ENCODE data around the gene TDRD12.
"Not testable (repeated sequence)": the region's sequence is repeated elsewhere in the genome, so short reads cannot be mapped to it uniquely, and the experiment has no call there.

TDRD12 gene

DNA sequence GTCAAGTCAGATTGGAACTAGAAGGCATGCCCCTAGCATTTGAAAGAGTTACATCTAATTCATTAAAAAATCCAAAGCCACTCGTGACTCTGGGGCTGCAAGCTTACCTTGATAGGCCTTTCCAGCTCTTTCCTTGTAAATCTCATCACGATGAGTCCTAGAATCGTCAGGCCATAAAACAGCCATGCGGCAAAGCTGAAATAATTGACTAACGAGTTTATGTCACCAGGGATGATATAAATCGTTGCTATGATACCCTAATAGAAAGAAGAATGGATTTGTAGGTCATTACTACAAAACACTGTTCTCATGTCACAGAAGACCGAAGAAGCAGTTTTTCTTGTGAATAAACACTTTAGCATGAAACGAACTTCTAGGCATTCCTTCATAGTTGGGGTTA, 122.5 kb downstream of the TDRD12 start:
- no peak for DNase-seq

DNA sequence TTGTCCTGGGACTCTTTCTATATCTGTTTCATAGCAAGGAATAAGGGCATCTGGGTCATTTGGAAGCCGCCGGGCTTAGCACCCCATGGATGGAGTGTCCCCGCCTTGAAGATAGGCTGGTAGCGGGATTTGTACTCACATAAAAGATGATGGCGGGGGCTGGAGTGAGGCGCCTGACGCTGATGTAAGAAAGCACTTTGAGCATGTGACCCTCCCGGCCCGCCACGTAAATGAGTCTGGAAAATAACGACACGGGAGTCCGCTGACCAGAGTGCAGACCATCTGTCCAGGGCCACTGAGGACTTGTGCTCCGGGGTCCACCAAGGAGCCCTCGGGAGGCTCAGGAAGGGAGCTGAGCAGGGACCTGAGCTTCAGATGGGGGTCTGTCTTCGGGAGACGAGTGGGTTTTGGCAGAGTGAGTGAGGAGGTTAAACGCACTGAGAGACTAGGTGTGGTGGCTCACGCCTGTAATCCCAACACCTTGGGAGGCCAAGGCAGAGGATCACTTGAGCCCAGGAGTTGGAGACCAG, 124.2 kb downstream of the TDRD12 start:
- no peak for DNase-seq

DNA sequence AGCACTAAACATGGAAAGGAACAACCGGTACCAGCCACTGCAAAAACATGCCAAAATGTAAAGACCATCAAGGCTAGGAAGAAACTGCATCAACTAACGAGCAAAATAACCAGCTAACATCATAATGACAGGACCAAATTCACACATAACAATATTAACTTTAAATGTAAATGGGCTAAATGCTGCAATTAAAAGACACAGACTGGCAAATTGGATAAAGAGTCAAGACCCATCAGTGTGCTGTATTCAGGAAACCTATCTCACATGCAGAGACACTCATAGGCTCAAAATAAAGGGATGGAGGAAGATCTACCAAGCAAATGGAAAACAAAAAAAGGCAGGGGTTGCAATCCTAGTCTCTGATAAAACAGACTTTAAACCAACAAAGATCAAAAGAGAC, 128.5 kb downstream of the TDRD12 start:
- not testable (repeated sequence) for DNase-seq

DNA sequence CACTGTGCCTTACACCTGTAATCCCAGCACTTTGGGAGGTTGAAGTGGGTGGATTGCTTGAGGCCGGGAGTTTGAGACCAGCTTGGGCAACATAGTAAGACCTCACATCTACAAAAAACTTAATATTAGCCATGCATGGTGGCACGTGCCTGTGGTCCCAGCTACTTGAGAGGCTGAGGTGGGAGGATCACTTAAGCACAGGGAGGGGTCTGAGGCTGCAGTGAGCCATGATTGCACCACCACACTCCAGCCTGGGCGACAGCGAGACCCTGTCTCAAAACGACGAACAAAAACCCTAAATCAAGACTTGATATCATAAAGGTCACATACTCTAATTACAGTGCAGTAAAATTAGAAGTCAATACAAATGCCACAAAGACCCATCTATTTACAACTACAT, 132.6 kb downstream of the TDRD12 start:
- DNase-seq, result no peak

DNA sequence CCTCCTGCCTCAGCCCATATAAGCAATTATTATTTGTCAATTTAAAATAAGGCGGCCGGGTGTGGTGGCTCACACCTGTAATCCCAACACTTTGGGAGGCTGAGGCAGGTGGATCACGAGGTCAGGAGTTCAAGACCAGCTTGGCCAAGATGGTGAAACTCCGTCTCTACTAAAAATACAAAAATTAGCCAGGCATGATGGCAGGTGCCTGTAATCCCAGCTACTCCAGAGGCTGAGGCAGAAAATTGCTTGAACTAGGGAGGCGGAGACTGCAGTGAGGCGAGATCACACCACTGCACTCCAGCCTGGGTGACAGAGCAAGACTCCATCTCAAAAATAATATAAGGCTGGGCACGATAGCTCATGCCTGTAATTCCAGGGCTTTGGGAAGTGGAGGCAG, 137.3 kb downstream of the TDRD12 start:
- not testable (repeated sequence) for DNase-seq

DNA sequence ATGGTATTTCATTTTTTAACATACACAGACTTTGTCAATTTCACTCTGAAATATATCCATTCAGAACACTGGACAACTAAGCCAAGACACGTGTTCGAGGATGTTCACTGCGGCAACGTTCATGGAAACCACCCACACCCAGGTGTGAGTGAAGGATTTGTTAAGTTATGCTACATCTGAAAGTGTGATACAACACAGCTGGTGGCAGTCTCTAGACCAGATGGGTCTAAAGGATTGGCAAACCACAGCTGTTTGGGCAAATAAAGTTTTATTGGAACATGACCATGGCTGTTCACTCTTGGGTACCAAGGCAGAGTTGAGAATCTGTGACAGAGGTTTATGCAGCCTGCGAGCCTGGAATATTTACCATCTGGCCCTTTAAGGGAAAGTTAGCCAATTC, 138.0 kb downstream of the TDRD12 start:
- no peak for DNase-seq

DNA sequence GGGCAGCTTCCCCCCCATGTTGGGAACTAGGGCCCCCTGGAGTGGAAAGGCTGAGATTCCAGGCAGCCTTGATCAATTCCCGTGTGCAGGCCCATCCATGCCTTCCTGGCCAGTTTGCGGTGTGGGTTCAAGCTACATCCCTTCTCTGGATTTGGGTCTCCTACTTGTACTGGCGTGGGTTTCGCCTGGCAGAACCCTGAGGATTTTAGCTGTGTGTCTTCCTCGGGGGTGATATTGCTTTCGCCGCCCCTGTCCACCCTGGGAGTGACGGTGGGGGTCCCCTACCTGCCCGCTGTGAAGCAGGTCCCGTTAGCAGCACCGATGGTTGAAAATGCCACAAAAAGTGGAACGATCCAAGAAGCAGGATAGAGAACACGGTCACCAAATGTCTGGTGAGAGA, 138.6 kb downstream of the TDRD12 start:
- no peak for DNase-seq

DNA sequence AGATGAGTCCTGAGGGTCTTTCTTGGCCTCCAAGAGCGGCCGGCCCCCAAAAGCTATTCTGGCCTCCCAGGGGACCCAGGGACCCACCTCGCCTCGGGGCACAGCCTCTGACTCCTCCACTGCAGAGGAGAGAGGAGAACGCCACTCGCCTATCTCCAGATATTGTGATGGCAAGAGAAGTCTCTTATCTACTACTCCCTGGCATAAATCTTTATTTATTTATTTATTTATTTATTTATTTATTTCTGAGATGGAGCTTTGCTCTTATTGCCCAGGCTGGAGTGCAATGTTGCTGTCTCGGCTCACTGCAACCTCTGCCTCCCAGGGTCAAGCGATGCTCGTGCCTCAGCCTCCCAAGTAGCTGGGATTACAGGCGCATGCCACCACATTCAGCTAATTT, 139.0 kb downstream of the TDRD12 start:
- no peak for DNase-seq

DNA sequence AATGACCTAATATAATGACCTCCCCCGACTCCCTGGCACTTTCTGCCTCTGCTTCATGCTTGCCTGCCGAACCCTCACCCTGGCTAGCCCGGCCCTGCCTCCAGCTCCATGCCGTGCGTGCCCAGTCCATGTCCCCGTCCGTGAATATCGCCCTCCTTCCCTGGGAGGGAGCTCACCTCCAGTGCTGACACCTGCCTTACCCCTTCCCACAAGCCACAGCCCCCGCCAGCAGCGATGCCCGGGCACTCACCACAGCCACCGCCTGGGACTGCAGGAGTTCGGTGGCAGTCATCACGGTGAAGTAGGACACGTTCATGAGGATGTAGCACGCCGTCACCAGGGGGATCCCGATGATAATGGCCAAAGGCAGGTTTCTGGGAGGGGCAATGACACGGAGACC, 140.0 kb downstream of the TDRD12 start:
- no peak for DNase-seq

DNA sequence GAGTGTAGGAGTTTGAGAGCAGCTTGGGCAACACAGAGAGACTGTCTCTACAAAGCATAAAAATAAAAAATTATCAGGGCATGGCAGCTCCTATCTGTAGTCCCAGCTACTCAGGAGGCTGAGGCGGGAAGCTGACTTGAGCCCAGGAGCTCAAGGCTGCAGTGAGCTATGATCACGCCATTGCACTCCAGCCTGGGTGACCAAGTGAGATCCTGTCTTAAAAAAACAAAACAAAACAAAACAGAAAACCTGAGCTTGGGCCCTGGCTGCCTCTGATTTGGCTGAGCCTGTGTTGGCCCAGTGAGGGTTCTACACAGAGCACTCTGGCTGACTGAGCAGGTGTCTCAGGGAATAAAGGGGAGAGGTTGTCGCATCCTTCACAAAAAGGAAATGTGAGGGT, 142.0 kb downstream of the TDRD12 start:
- no peak for DNase-seq

DNA sequence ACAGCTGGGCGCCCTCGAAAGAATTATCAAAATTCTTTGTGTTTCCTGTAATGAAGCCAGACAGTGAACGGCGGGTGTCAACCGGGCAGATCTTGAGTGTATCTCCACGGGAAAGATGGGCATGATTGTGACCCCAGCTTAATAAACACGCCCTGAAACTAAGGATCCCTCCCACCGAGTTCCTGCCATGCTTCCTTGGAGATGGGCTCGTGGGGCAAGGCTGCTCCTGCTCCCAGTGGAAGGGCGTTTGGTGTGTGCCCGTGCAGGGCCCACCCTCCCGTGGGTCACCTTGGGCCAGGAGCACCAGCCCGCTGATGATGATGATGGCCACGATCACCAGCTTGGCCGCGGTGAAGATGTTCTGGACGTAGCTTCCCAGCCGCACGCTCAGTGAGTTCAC, 142.6 kb downstream of the TDRD12 start:
- DNase-seq, result no peak

DNA sequence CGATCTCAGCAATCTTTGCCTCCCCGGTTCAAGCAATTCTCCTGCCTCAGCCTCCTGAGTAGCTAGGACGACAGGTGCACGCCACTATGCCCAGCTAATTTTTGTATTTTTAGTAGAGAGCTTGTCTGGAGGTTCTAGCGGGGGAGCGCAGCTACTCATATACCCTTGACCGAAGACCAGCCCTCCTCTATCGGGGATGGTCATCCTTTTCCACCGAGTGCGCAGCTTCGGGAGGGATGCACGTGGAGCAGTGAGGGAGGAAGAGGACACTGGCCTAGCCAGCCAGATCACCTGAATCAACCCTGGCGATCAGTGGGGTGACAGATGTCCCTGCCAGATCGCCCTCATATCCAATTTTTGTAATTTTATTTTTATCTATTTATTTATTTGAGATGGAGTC, 143.2 kb downstream of the TDRD12 start:
- no peak for DNase-seq

DNA sequence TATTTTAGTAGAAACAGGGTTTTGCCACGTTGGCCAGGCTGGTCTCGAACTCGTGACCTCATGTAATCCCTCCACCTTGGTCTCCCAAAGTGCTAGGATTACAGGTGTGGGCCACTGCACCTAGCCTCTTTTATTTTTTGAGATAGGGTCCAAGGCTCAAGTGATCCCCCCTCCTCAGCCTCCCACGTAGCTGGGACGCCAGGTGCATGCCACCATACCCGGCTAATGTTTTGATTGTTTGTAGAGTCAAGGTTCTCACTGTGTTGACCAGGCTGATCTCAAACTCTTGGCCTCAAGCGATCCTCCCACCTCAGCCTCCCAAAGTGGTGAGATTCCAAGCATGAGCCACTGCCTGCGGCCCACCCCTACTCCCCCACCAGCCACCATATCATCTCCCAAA, 143.7 kb downstream of the TDRD12 start:
- DNase-seq, result no peak

DNA sequence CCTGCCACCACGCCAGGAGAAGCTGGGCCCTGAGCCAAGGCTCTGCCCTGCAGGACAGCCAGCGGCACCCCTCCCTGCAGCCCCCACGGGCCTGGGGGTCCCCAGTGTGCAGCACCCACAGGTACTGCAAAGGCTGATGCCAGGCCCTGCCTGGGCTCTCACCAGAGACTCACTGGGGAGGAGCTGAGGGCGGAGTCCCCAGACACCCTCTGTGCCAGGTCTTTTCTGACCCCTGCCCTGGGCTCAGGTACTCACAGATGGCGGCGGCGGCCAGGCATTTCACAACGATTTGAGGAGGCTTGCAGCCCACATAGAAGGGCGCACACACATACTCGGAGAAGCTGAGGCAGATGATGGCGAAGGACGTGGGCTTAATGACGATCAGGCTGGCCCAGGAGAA, 144.3 kb downstream of the TDRD12 start:
- DNase-seq, result no peak

DNA sequence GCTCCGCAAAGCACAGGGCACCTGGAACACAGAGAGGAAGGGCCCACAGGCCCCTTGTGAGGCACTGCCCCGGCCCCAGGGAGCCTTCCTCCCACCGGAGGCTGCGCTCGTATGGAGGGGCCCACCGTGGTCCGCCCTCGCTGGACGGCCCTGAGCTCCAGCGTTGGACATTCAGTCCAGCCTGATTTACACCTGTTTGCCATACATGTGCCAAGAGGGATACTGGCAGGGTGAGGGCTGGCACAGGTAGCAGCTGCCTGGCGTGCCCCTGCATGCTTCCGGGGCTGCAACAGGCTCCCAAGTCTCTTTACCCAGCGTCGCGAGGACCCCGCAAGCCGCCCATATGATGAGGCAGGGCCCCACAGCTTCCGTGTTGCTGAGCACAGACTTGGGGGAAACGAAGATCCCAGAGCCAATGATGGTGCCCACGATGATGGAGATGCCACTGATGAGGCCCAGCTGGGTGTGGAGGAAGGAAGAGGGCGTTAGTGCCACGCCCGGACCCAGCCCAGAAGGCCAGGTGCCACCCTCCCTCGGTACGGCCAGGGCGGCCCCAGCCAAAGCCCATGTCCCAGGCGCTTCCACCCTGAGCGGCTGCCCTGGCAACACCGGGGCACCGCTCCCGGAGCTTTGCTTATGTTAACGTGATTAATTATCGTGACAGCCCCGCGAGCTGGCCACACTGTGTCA, 144.9 kb downstream of the TDRD12 start:
- DNase-seq, result no peak

DNA sequence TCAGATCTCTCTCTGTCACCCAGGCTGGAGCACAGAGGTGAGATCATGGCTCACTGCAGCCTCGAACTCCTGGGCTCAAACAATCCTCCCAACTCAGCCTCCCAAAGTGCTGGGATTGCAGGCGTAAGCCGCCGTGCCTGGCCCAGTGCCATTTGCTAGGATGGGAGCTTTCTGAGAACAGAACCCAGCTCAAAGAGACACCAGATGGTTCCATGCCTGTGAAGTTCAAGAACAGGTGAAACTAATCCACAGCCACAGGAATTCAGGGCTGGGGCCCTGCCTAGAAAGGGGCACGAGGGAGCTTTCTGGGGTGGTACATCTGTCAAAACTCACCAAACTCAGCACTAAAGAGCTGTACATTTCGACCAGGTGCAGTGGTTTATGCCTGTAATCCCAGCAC, 145.8 kb downstream of the TDRD12 start:
- DNase-seq, result no peak

DNA sequence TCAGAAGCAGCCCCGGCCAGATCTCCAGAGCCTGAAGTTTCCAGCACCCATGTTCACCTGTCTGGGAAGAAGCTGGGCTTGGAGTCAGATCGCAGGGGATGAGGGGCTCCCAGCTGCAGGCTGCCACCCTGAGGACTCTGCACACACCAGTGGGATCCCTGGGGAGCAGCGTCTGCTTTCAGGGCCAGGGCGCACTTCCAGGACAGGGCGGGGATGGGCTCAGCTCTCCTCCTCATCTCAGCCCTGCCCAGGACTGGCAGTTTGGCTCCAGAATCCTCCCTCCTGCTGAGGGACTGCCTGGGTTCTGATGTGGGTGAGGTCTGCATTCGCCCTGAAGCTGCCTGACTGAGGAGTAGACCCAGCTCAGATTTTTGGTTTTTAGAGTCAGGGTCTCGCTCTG, 146.5 kb downstream of the TDRD12 start:
- no peak for DNase-seq

DNA sequence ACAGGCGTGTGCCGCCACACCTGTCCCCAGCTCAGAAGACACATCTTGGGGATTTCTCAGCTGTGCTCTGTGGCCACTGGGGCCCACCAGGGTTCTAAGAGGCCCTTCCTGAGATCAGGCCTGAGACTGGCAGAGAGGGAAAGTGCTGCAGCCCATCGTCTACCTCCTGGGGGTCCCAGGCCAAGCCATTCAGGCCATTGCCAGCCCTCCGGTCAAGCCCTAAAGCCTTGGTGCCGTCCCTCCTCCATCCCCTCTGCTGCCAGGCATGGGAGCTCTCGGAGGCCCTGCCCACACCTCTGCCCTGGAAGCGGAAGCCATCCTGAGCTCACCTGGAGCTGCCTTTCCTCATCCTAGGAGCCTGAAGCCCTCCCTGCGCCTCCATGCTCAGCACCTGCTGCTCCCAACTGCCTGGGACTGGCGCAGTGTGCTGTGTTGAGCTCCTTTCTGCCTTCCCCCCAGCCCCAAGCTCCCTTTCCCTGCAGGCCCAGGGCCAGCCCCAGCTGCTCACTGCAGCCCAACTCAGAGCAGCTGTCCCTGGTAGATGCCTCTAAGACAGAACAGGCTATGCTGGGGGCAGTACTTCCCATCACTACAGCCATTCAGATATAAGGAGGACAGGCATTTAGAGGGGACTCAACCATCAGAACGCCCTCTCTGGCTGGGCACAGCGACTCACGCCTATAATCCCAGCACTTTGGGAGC, 147.1 kb downstream of the TDRD12 start:
- no peak for DNase-seq

DNA sequence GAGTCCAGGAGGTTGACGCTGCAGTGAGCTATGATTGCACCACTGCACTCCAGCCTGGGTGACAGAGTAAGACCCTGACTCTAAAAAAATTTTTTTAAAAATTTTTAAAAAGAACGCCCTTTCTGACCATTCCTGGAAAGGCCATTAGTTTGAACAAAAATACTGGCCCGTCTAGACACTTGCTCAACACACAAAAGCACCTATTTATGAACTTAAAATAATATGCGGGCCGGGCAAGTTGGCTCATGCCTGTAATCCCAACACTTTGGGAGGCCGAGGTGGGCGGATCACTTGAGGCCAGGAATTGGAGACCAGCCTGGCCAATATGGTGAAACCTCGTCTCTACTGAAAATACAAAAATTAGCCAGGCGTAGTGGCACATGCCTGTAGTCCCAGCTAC, 147.9 kb downstream of the TDRD12 start:
- DNase-seq, result not testable (repeated sequence)

DNA sequence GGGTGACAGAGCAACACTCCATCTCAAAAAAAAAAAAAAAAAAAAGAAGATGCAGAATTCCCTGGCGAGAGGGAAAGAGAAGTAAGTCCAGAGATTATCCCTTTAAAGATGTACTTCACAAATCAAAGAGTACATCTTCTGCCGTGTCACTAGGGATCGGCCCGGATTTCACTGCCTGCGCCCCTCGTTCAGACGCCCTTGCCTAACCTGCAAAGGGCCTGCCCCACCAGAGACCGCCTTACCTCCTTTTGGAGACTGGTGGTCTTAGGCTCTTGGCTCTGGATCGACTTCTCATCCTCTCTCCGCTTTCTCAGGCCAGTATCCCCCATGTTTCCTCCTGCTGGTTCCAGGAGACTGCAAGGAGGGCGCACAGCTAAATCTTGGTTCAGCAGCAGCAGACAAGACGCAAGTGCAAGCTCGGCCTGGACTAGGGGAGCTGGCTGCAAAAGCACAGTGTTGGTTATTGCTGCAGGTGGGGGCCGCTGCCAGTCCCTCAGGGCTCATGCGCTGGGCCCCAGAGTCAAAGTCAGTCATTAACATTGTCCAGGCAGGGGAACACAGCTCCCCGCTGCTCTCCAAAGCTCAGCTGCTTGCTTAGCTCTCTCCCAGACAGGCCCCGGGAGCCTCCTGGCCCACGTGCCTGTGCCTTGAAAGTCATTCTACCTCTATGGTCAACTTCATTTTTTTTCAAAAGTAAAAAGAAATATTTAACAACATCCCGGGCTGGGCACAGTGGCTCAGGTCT, 148.8 kb downstream of the TDRD12 start:
- DNase-seq, result no peak

DNA sequence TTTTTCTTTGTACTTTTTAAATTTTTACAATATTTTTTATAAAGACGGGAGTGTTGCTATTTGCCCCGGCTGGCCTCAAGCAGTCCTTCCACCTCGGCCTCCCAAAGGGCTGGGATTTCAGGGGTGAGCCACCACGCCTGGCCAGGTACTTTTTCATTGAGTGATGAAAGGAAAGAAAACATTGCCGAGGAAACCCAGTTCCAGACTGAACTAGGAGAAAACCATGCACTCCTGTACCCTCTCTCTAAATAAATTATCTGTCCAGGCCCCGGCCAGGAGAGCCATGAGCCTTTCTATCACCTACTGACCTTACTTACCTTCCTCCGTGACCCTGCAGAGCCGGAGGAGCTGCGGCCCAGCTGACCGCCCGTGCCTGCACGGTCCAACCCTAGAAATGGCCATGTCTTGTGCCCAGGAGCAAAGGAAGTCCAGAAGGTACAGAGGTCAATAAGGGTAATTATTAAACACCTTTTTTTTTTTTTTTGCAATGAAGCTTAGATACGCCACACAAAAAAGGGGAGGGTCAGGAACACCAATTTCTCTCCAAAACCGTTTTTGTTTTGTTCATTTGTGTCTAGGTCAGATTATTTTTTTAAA, 149.9 kb downstream of the TDRD12 start, which contains the start of gene SLC7A9:
SLC7A9 (minus strand) TSS at position 399 of the 597 bp plus-strand sequence. CDS start 1,233 bp downstream, outside the sequence.
- DNase-seq, result no peak

DNA sequence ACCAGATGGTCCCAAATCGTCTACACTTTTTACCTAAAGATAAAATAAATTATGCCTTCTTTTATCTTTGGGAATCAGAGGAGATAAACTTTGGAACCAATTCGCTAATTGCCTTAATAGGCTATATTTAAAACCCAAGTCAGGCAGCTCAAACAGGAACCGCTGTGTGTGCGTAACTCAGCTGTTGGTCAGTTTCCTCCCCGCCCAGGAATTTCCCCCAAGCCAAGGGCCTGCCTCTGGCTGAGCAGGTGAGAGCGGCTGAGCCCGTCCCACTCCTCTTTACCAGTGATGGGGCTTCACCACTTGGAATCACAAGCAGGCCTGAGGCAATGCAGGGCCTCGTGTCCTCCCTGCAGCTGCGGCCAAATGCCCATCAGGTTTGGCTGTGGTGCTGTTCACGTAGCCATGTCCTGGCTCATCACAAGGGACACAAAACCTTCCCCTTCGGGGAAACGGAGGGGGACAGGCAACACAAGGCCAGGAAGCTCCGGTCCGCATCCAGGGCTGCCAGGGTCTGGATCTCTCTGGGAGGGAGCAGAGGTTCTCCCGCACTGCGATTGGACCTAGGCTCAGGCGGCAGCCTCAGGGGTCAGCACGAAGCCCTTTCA, 150.5 kb downstream of the TDRD12 start:
- no peak for DNase-seq

DNA sequence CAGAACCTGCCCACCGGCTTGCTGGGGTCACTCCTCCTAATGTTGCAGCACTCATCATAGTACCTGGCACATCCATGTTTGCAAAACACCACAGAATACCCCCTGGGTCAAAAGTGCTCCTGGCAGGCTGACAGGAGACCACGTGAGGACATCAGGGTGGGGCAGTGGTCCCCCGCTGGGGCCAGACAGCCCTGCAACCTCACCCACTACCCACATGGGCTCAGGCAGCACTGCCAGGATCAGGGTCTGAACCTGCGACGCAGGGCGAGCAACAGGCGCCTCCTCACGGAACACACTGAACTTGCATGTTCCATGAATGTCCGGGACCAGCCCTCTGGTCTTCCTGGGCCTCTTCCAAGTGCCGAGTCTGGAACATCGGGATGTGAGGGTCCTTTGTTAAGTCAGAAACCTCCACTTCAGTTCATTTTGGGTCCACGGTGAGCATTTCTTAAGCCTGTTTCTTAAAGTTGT, 151.4 kb downstream of the TDRD12 start:
- DNase-seq, result no peak

Measured in COR-L47 (cell line).